ENCODE data around the gene GJC1.
"Not testable (repeated sequence)": the region's sequence is repeated elsewhere in the genome, so short reads cannot be mapped to it uniquely, and the experiment has no call there.

Gene GJC1

DNA sequence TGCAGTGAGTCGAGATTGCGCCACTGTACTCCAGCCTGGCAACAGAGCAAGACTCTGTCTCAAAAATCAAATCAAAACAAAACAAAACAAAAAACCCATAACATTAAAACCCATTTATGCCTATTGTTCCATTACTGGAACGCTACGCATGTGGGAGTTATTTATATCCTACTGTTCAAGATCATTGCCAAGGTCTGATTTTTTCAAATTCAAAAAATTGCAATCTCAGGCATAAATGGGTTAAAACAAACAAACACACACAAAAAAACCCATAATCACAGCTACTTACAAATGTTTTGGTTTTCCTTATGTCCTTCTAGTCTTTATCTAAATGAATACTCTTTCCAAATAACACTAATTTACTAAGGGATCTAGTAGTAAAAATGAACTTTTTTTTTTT is 17.8 kb downstream of the GJC1 start:
- H3K4me3 ChIP-seq (ENCODE audit: insufficient read length, low read depth) = no peak overlapping the region
- H3K27me3 ChIP-seq (ENCODE audit: insufficient read depth, insufficient read length) = no peaks in the 10 kb centered on the region
- peaks cover 3% of the 10 kb centered on the region for H3K4me1 ChIP-seq (ENCODE audit: insufficient read depth, insufficient read length)
- H3K36me3 ChIP-seq (ENCODE audit: insufficient read depth, insufficient read length, low read length) = peaks cover 21% of the 10 kb centered on the region
- H3K9ac ChIP-seq (ENCODE audit: insufficient read length, low read depth) = no peak overlapping the region
- no peaks in the 10 kb centered on the region for H3K9me3 ChIP-seq (ENCODE audit: insufficient read depth, low read length)
- TF ChIP-seq YY1 (IDR thresholded peaks at IDR 0.05; ENCODE audit: insufficient read depth, insufficient read length) (no peak), SUZ12 (IDR thresholded peaks at IDR 0.05; ENCODE audit: extremely low read depth, insufficient read depth, insufficient read length) (no peak), ZNF274 (IDR thresholded peaks at IDR 0.05; ENCODE audit: low read depth, low read length) (no peak)
- no peak for DNase-seq (ENCODE audit: low read depth, low spot score)

DNA sequence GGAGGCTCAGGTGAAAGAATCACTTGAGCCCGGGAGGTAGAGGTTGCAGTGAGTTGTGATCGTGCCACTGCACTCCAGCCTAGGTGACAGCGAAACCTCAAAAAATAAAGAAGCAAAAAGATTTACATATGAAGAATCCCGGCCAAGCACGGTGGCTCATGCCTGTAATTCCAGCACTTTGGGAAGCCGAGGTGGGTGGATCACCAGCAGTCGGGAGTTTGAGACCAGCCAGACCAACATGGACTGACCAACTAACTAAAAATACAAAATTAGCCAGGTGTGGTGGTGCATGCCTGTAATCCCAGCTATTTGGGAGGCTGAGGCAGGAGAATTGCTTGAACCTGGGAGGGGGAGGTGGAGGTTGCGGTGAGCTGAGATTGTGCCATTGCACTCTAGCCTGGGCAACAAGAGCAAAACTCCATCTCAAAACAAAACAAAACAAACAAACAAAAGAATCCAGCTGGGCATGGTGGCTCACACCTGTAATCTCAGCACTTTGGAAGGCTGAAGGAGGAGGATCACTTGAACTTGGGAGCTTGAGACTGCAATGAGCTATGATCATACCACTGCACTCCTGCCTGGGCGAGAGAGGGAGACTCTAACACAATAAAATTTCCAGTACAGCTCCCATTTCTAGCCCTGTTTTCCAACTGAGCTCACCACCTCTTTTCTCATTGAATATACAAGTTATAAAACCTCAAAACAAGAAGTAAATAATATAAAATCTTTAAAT is 21.3 kb downstream of the GJC1 start:
- H3K27me3 ChIP-seq (ENCODE audit: insufficient read depth, insufficient read length); H3K9ac ChIP-seq (ENCODE audit: insufficient read length, low read depth); DNase-seq (ENCODE audit: low read depth, low spot score); H3K9me3 ChIP-seq (ENCODE audit: insufficient read depth, low read length); H3K4me3 ChIP-seq (ENCODE audit: insufficient read length, low read depth); H3K4me1 ChIP-seq (ENCODE audit: insufficient read depth, insufficient read length): not testable (repeated sequence)
- H3K36me3 ChIP-seq (ENCODE audit: insufficient read depth, insufficient read length, low read length) = peaks cover 53% of the 10 kb centered on the region

DNA sequence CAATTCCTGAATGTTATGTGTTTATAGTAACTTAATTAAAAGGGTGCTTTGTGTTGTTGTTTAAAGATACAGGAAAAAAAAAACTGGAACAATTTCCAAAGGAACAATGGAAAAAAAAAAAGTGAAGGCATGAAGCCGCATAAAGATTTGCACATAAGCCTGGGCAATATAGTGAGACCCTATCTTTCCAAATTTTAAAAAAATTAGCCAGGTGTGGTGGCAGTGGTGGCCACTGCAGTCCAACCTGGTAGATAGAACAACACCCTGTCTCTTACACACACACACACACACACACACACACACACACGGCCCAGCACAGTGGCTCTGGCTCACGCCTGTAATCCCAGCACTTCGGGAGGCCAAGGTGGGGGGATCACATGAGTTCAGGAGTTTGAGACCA is 21.9 kb downstream of the GJC1 start:
- H3K4me1 ChIP-seq (ENCODE audit: insufficient read depth, insufficient read length) = no peaks in the 10 kb centered on the region
- TF ChIP-seq ZNF274 (IDR thresholded peaks at IDR 0.05; ENCODE audit: low read depth, low read length) (no peak), YY1 (IDR thresholded peaks at IDR 0.05; ENCODE audit: insufficient read depth, insufficient read length) (no peak), SUZ12 (IDR thresholded peaks at IDR 0.05; ENCODE audit: extremely low read depth, insufficient read depth, insufficient read length) (no peak)
- H3K9me3 ChIP-seq (ENCODE audit: insufficient read depth, low read length) = no peaks in the 10 kb centered on the region
- H3K9ac ChIP-seq (ENCODE audit: insufficient read length, low read depth) = no peak overlapping the region
- DNase-seq (ENCODE audit: low read depth, low spot score) = no peak
- no peak overlapping the region for H3K4me3 ChIP-seq (ENCODE audit: insufficient read length, low read depth)
- peaks cover 59% of the 10 kb centered on the region for H3K36me3 ChIP-seq (ENCODE audit: insufficient read depth, insufficient read length, low read length)
- H3K27me3 ChIP-seq (ENCODE audit: insufficient read depth, insufficient read length) = no peaks in the 10 kb centered on the region

DNA sequence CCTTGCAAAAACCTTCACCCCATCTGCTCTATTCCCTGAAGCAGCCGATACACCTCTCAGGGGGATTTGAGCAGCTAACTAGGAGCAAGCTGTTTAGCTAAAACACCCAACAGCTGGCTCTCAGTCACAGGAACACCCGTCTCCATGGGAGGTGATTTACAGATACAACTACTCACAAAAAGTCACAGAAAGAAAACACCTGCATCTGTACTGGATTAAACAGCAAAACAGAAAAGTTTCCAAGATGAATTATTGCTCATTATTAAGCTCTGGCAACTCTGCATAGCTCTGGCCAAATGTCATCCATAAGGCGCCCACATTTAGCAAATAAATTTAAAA is 22.3 kb downstream of the GJC1 start:
- H3K9ac ChIP-seq (ENCODE audit: insufficient read length, low read depth) = no peak overlapping the region
- H3K27me3 ChIP-seq (ENCODE audit: insufficient read depth, insufficient read length) = no peaks in the 10 kb centered on the region
- H3K36me3 ChIP-seq (ENCODE audit: insufficient read depth, insufficient read length, low read length) = peaks cover 58% of the 10 kb centered on the region
- DNase-seq (ENCODE audit: low read depth, low spot score) = no peak
- H3K4me1 ChIP-seq (ENCODE audit: insufficient read depth, insufficient read length) = no peaks in the 10 kb centered on the region
- H3K4me3 ChIP-seq (ENCODE audit: insufficient read length, low read depth) = no peak overlapping the region
- no peaks in the 10 kb centered on the region for H3K9me3 ChIP-seq (ENCODE audit: insufficient read depth, low read length)
- no peak for TF ChIP-seq SUZ12 (IDR thresholded peaks at IDR 0.05; ENCODE audit: extremely low read depth, insufficient read depth, insufficient read length)
- no peak for TF ChIP-seq YY1 (IDR thresholded peaks at IDR 0.05; ENCODE audit: insufficient read depth, insufficient read length)
- no peak for TF ChIP-seq ZNF274 (IDR thresholded peaks at IDR 0.05; ENCODE audit: low read depth, low read length)

DNA sequence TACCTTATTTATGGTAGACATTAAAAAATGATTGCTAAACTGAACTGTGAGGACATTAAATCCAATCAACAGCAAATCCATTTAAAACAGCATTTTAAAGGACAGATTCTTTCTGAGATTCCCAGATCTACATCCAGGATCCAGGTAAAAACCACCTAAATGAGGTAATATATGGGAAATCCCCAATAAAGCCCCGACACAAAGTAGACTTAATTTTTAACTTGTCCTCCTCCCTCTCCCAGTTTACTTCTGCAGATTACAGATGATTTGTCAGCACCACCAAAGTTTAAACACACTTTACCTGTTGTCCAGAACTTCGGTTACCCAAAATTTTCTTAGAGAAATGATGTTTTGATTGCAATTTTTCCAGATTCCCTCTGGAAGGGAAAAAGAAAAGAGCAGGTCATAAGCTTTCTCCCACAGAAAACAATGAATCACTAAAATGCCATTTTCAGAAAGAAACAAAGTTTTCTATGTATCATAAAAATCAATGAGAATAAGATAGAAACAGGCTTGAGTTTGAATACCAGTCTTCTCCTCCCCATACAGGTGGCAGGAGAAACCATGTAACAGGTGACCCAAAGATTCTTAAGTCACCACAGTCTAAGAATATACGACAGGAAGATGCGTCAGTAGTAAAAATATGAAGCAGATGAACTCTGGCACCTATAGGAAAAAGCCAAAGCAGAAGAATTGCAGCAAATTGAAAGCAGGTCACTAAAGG is 22.8 kb downstream of the GJC1 start:
- Histone ChIP-seq H3K9me3 (ENCODE audit: insufficient read depth, low read length) (no peaks in the 10 kb centered on the region), H3K9ac (ENCODE audit: insufficient read length, low read depth) (no peak overlapping the region), H3K36me3 (ENCODE audit: insufficient read depth, insufficient read length, low read length) (peaks cover 63% of the 10 kb centered on the region), H3K4me3 (ENCODE audit: insufficient read length, low read depth) (no peak overlapping the region), H3K27me3 (ENCODE audit: insufficient read depth, insufficient read length) (no peaks in the 10 kb centered on the region), H3K4me1 (ENCODE audit: insufficient read depth, insufficient read length) (no peaks in the 10 kb centered on the region)
- no peak for TF ChIP-seq YY1 (IDR thresholded peaks at IDR 0.05; ENCODE audit: insufficient read depth, insufficient read length)
- no peak for TF ChIP-seq SUZ12 (IDR thresholded peaks at IDR 0.05; ENCODE audit: extremely low read depth, insufficient read depth, insufficient read length)
- no peak for TF ChIP-seq ZNF274 (IDR thresholded peaks at IDR 0.05; ENCODE audit: low read depth, low read length)
- no peak for DNase-seq (ENCODE audit: low read depth, low spot score)

DNA sequence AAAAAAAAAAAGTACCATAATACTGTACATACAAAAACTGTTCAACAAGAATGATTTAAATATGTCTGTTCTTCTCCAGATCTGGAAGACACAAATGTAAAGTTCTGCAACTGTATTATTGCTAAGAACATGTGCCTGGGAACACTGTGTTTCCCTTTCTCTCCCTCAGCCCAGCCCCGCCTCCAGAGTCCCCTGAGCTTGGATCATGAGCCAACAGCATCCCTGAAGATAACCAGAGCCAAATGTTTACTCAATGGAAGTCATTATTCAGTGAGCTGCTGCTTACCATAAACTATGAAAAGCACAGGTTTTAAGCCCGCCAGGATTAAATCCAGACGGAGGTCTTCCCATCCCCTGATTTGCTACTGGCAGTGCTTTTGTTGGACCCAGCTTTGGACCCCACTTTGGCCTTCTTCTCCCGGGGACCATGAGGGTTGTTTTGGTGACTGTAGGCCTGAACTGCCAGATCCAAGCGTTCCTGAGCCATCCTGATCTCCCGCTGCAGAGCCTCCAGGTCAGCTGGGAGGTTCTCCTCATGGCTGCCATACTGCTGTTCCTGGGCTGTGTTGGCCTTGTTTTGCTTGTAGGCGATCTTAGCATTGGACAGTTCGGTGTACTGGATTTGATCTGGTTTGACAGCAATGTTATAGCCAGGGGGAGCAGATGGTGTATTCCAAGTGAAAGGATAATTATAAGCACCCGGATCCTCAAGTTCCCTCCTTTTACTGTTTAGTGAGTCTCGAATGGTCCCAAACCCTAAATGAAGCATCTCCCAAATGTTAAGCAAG is 25.6 kb downstream of the GJC1 start:
- TF ChIP-seq SUZ12 (IDR thresholded peaks at IDR 0.05; ENCODE audit: extremely low read depth, insufficient read depth, insufficient read length) (no peak), YY1 (IDR thresholded peaks at IDR 0.05; ENCODE audit: insufficient read depth, insufficient read length) (no peak), ZNF274 (IDR thresholded peaks at IDR 0.05; ENCODE audit: low read depth, low read length) (no peak)
- no peak for DNase-seq (ENCODE audit: low read depth, low spot score)
- Histone ChIP-seq H3K4me3 (ENCODE audit: insufficient read length, low read depth) (no peak overlapping the region), H3K4me1 (ENCODE audit: insufficient read depth, insufficient read length) (no peaks in the 10 kb centered on the region), H3K9ac (ENCODE audit: insufficient read length, low read depth) (no peak overlapping the region), H3K9me3 (ENCODE audit: insufficient read depth, low read length) (no peaks in the 10 kb centered on the region), H3K27me3 (ENCODE audit: insufficient read depth, insufficient read length) (no peaks in the 10 kb centered on the region), H3K36me3 (ENCODE audit: insufficient read depth, insufficient read length, low read length) (peaks cover 80% of the 10 kb centered on the region)

DNA sequence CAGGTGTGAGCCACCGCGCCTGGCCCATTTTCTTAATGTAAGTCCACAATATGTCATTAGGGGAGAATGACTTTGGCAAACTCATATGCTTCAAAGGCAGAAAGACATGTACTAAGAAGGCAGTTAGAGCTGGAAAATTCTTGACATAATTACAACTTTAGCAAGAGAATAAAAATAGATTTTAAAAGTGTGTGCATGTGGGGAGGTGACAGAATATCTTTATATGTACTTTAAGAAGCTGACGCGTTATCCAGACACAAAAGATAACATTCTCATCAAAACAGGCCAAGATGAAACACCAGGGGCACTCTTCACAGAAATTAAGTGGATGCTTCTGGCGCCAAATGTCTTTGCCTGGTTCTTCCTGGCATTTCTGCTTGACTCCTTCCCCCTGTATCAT is 28.2 kb downstream of the GJC1 start:
- peaks cover 78% of the 10 kb centered on the region for H3K36me3 ChIP-seq (ENCODE audit: insufficient read depth, insufficient read length, low read length)
- H3K27me3 ChIP-seq (ENCODE audit: insufficient read depth, insufficient read length) = no peaks in the 10 kb centered on the region
- no peak overlapping the region for H3K9ac ChIP-seq (ENCODE audit: insufficient read length, low read depth)
- H3K9me3 ChIP-seq (ENCODE audit: insufficient read depth, low read length) = no peaks in the 10 kb centered on the region
- H3K4me3 ChIP-seq (ENCODE audit: insufficient read length, low read depth) = no peak overlapping the region
- TF ChIP-seq YY1 (IDR thresholded peaks at IDR 0.05; ENCODE audit: insufficient read depth, insufficient read length) = no peak
- no peak for TF ChIP-seq ZNF274 (IDR thresholded peaks at IDR 0.05; ENCODE audit: low read depth, low read length)
- no peak for TF ChIP-seq SUZ12 (IDR thresholded peaks at IDR 0.05; ENCODE audit: extremely low read depth, insufficient read depth, insufficient read length)
- no peaks in the 10 kb centered on the region for H3K4me1 ChIP-seq (ENCODE audit: insufficient read depth, insufficient read length)
- DNase-seq (ENCODE audit: low read depth, low spot score) = no peak
